Vagina (tissue), 2 donors: ENCODE measurements around the gene SLC24A3.

Experiments used
- POLR2A ChIP-seq, 2 donors: fragments of 450-650 bp; IDR thresholded peaks; one replicate each; pipeline ENCODE4 v1.6.1; 2017; ENCODE audit warnings: antibody characterized with exemption in 2 of 2, mild to moderate bottlenecking in 2 of 2, moderate library complexity in 2 of 2
- POLR2AphosphoS5 ChIP-seq, 2 donors: sonication (generic); formaldehyde crosslinking; IDR thresholded peaks; one replicate each; pipeline ENCODE4 v1.9.0; 2017; ENCODE audit warnings: antibody characterized with exemption in 2 of 2, mild to moderate bottlenecking in 2 of 2, low read depth in 1 of 2; ENCODE audit not compliant: insufficient read depth in 1 of 2
- TF ChIP-seq, protein P1 (sequence below), 3 experiments: fragments of 450-650 bp in 2 of 3; fragments of 200-600 bp in 1 of 3; sonication (generic) in 1 of 3; IDR thresholded peaks; one replicate each; pipeline ENCODE4 v1.5.1; 2017 to 2019; ENCODE audit warnings: antibody characterized with exemption in 3 of 3, mild to moderate bottlenecking in 2 of 3, moderate library complexity in 2 of 3

DNA sequence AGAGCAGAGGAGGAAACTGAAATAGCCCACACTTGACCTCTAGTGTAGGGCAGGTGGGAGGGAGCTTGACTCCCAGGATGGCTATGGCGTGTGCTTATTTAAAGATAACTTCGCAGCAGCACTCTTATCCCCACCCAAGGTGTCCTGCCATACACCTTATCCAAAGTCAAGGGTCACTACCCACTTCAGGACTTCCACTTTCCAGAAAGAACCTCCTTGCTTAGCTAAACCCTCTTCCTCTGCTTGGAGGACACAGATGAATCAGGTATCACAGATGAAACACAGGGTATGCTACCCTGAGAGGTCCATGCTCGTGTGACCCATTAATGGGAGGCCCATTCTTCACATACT is 547.9 kb downstream of the SLC24A3 start:
- TF ChIP-seq POLR2AphosphoS5 (IDR thresholded peaks at IDR 0.05; ENCODE audit: insufficient read depth in 1 of 2, low read depth in 1 of 2): no peak
- TF ChIP-seq, protein P1, sequence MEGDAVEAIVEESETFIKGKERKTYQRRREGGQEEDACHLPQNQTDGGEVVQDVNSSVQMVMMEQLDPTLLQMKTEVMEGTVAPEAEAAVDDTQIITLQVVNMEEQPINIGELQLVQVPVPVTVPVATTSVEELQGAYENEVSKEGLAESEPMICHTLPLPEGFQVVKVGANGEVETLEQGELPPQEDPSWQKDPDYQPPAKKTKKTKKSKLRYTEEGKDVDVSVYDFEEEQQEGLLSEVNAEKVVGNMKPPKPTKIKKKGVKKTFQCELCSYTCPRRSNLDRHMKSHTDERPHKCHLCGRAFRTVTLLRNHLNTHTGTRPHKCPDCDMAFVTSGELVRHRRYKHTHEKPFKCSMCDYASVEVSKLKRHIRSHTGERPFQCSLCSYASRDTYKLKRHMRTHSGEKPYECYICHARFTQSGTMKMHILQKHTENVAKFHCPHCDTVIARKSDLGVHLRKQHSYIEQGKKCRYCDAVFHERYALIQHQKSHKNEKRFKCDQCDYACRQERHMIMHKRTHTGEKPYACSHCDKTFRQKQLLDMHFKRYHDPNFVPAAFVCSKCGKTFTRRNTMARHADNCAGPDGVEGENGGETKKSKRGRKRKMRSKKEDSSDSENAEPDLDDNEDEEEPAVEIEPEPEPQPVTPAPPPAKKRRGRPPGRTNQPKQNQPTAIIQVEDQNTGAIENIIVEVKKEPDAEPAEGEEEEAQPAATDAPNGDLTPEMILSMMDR (IDR thresholded peaks at IDR 0.05): no peak
- TF ChIP-seq POLR2A (IDR thresholded peaks at IDR 0.05): no peak
